Middle frontal gyrus (tissue), 1 donor: ENCODE results near the gene TSPAN18.

Source experiments
- DNase-seq: peaks from one replicate; pipeline ENCODE4 v3.0.0-alpha.2; 2015; ENCODE audit warnings: low spot score; ENCODE audit errors: extremely low spot score

The TSPAN18 gene

DNA sequence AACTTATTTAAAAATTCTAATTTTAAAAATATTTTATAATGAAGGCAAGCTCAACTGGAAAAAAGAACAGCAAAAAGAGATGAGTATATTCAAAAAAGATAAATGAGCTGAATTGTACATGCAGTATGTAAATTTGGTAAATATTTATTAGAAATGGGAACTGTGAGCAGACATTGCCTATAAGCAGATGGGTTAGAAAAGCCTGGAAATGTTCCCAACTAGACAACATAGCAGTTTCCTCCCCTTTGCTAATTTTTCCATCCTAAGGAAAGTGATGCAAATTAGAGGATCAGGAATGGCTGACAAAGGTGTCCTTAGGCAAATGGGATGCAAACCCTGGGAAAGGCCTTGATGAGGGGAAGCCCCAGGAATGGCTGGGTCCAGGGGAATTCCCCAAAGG lies 186.7 kb downstream of the TSPAN18 start:
- DNase-seq = no peak

GRCh38 chr11:44914105-44914504 lies 187.3 kb downstream of the TSPAN18 start:
- no peak for DNase-seq

DNA sequence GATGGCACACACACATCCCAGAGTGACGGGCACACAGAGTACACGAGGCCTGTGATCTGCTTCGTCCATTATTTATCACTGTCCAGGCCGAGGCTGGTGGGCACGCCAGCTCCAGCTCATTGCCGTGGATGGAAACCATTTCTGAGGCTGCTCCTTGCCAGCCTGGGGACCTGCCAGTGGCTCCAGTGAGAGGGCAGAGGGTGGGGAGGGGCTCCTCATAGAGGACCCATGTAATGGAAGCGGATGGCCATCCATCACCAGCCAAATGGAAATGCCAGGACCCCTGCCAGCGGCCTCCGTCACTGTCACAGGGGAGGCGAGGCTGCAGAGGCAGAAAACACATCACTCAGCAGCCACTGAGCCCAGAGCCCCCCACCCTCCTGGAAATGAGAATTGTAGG lies 188.2 kb downstream of the TSPAN18 start:
- DNase-seq = no peak

DNA sequence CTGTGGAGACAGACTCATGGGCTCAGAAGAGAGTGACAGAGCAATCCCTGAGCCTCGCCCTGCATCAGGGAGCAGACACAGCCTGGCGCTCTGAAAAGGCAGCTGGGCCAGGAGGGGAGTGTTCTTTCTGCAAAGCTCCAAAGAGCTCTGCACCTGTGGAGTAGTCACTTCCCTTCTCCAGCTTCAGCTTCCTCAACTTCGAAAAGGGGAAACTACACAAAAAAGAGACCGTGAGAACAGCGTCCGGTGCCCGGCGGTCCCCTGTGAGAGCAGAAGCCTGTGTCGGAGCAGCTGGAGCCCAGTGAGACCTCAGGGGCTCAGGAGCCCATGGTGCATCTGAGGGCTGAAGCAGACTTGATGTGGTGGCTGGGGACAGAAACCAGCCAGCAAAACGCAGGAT lies 188.9 kb downstream of the TSPAN18 start:
- DNase-seq = no peak

DNA sequence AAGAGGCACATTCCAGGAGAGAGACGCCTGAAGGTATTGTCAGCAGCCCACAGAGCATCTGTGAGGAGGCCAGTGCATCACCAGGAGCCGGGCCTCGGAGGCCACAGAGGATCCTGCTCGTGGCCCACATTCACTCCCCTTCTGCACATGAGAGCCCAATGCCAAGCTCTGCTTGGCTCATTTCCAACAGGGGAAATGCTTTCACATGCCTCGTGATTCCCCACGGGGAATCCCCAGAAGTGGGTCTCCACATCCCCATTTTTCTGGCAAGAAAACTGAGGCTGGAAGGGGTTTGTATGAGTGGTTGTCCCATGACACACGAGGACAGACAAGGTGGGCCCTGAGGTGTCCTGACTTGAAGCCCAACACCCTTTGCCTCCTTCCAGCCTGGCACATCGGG lies 189.6 kb downstream of the TSPAN18 start:
- no peak for DNase-seq

DNA sequence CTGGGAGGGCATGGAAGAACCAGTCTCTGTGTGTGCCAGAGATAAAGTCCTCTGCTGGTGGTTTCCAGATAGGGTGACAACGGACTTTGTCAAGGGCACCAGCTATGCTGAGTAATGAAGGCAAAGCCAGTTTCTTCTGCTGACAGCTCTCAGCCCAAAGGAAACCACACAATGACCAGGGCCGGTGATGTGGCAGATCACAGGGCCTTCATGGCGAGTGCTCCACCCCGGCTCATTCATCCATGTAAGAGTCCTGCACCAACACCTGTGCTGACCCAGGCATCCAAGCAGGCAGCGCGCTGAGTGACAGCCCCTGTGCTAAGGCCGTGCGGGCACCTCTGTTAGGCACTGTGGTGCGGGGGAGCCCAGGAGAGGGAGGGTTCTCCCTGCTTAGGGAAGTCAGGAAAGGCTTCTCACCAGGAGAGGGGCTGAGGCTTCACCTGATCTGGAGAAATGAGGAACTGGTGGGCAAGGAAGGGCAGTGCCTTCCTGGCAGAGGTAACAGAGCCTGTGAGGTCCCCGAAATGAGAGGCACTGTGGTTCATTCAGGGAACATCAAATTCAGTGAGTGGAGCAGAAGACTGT lies 190.1 kb downstream of the TSPAN18 start:
- no peak for DNase-seq

GRCh38 chr11:44917741-44918140 lies 191.0 kb downstream of the TSPAN18 start:
- DNase-seq = no peak

DNA sequence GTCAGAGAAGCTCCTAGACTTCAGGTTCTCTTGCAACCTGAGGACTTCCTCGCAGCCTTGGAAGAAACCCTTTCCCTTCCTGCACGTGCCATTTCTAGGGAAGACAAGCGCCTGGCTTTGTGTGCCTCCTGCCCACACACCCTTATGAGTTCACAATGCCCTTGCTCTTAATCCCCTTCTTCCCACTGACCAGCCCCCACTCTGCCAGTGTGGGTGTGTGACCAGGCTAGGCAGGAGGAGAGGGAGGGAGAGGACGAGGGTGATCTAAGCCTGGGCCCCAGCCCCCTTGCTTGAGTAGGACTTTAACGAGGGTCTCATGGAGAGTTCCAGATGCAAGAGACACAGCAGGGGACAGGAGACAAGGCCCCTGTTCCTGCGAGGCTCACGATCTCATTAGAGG lies 193.7 kb downstream of the TSPAN18 start:
- DNase-seq = no peak

- DNase-seq = no peak
These were observed 196.4 kb downstream of the TSPAN18 start for GRCh38 chr11:44923115-44923514.

DNA sequence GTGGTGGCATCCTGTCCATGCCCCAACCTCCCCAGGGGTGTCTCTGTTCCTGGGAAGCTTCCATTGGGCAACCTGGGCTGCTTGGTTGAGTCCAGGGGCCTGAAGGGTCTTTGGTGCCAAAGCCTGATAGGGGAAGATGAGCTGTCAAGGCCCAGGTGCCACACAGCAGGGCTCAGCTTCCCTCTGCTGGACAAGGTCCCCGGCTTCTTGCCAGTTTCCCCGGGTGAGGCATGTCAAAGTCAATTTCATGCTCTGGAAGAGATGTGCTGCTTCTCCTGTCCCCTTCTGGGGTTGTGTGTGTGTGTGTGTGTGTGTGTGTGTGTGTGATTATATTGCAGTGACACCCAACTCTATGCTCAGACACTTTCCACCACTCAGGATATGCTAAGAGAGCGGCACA lies 197.0 kb downstream of the TSPAN18 start:
- no peak for DNase-seq

GRCh38 chr11:44926036-44926435 lies 199.3 kb downstream of the TSPAN18 start:
- no peak for DNase-seq

- peak; percentile 77 for DNase-seq
These were observed 200.5 kb downstream of the TSPAN18 start for GRCh38 chr11:44927174-44927661.

DNA sequence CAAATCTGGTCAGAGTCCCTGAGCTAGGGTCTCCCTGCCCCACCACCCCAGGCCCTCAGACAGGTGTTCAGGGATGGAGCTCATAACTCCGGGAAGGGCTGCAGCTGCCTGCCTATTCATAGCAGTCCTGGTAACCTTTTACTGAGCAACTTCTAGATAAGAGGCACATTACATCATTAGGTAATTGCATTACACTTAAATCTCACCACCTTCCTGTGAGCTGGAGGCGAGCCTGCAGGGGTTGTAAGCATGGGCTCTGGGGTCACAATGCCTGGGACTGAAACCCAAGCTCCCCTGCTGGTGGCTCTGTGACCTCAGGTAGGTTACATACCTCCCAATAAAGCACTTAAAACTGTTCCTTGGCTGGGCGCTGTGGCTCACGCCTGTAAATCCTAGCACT lies 201.4 kb downstream of the TSPAN18 start:
- DNase-seq = no peak

- no peak for DNase-seq
These were observed 202.1 kb downstream of the TSPAN18 start for GRCh38 chr11:44928816-44929215.

DNA sequence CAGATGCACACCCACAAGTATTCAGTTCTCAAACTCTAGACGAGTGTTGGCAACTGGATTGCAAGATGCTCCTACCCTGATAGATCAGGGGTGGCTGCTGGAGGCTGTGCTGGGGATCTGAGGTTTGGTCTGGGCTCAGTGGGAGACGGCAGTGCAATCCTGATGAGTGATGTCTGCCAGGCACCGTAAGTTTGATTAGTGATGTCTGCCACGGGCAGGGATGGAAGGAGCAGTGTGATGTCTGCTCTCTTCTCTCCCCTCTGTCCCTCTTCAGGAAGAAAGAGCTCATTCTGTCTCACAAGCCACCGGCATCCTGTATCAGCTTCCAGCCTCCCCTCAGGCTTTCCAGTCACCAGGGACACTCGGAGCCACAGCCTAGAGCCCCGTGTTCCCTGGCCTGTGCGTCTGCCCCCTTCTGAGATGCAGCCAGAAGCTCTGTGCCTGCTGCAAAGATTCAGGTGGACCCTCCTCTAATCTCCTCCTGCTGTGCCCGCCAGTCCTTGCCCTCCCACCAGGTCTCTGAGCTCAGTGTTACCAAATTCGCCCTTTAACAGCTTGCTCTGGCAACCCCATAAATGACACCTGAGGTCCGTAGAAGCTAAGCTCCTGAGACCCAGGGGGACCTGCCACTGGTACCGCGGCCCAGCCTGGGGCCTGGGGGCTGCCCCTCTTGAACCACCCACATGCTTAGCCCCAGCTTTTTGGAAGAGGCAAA lies 204.0 kb downstream of the TSPAN18 start:
- DNase-seq = no peak

DNA sequence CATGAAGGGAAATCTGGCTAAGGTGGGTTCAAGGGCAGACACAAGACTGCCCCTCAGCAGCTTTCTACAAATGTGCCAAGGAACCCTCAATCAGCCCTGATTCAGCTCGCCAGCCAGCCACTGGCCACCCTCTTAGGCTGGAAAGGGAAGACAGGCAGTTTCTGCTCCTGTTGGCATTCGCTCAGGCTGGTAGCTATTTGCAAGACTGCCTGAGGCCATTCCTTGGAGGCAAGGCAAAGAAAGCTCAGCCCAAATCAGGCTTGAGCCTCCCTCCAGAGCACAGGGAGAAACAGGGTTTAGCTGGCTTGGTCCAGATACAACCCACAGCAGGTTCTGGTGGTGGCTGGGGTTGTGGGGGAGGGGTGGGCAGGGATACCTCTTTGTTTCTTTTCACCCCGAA lies 204.7 kb downstream of the TSPAN18 start:
- DNase-seq = no peak

GRCh38 chr11:44934110-44934509 lies 207.3 kb downstream of the TSPAN18 start:
- DNase-seq = no peak

DNA sequence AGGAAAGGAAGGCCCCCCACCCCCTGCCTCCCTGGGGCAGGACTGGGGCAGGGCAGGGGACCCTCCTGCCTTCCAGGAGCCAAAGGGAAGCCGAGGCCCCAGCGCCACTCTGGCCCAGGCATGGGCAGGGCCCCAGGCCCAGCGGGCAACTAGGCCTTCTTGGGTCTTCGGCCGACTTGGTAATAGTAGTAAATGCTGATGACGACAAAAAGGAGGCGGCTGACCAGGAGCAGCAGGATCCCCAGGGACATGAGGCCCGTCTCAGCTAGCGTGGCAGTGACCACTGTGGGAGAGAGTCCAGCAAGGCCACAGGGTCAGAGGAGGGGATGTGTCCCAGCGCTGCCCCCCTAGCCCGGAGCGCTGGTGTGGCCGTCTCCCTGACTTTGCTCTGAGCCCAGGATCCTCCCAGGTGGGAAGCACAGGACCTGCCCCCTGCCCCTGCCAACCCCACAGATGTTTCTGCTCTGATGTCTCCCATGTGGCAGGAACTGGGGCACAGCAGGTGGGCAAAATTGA lies 208.0 kb downstream of the TSPAN18 start:
- DNase-seq = no peak

DNA sequence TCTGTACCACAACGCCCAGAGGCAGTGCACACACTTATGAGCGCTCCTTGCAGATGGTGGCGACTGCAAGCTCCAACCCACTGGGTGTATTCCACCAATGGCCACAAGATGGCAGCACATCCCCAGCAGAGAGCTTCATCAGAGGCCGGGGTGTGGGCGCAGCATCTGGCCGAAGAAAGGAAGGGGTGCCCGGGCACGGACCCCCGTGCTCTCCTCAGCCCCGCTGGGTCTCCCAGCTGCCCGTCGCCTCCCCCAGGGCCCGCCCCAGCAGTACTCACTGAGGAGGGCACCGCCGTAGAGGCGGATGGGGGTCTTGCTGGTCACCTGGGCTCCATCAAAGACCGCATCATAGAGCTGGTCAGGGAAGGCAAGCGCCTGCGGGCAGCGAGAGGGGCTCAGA lies 209.8 kb downstream of the TSPAN18 start:
- DNase-seq = peak; percentile 84

DNA sequence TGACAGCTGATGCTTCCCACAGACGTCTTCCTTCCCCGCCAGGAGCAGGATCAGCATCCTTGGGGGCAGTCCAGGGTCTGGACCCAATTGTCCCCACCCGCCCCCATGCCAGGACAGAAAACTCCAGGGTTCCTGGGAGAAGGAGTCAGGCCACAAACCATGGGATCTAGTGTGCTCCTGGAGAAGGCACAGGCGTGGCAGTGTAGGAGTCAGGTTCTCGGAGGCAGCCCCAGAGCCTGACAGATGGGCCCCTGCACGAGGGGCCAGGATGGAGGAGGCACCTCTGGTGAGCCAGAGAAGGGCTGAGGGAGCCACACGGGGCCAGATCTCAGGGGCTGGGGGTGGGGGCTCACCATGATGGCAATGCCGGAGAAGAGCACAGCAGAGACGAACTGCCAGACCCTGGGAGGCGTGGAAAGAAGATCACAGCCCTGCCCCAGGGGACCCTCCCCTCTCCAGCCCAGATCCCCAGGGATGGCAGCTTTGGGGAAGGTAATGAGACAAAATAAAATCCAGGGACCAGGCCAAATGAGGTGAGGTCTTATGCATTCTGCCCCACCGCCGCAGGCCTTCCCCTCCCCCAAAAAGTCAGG lies 210.3 kb downstream of the TSPAN18 start:
- DNase-seq = no peak

- no peak for DNase-seq
These were observed 211.4 kb downstream of the TSPAN18 start for GRCh38 chr11:44938066-44938691.
